ENCODE measurements around the gene GPATCH2L.

Gene GPATCH2L

GRCh38 chr14:76136476-76137110 is 15.1 kb upstream of the GPATCH2L start:
- DNase-seq (ENCODE audit: low read depth in 2 of 2): no peak

- DNase-seq (ENCODE audit: low read depth in 2 of 2): no peak
These were observed 13.5 kb upstream of the GPATCH2L start for GRCh38 chr14:76138119-76138757.

- DNase-seq (ENCODE audit: low read depth in 2 of 2): no peak
These were observed 12.7 kb upstream of the GPATCH2L start for GRCh38 chr14:76138758-76139723.

GRCh38 chr14:76143642-76144041 is 8.1 kb upstream of the GPATCH2L start:
- no peak for DNase-seq (ENCODE audit: low read depth in 2 of 2)

- no peak for DNase-seq (ENCODE audit: low read depth in 2 of 2)
These were observed 4.7 kb upstream of the GPATCH2L start for GRCh38 chr14:76146976-76147375.

- DNase-seq (ENCODE audit: low read depth in 2 of 2): no peak
These were observed 2.5 kb upstream of the GPATCH2L start for GRCh38 chr14:76149196-76149595.

- DNase-seq (ENCODE audit: low read depth in 2 of 2): peak; percentile 52 to 58
These were observed 585 bp downstream of the GPATCH2L start for GRCh38 chr14:76152333-76152681.

GRCh38 chr14:76153919-76154318 is 2.2 kb downstream of the GPATCH2L start:
- DNase-seq (ENCODE audit: low read depth in 2 of 2): no peak

- DNase-seq (ENCODE audit: low read depth in 2 of 2): no peak
These were observed 2.9 kb downstream of the GPATCH2L start for GRCh38 chr14:76154539-76155126.

GRCh38 chr14:76163668-76164363 is 12.1 kb downstream of the GPATCH2L start:
- DNase-seq (ENCODE audit: low read depth in 2 of 2): no peak

GRCh38 chr14:76168531-76168930 is 16.8 kb downstream of the GPATCH2L start:
- DNase-seq (ENCODE audit: low read depth in 2 of 2): no peak

- DNase-seq (ENCODE audit: low read depth in 2 of 2): no peak
These were observed 18.1 kb downstream of the GPATCH2L start for GRCh38 chr14:76169776-76170175.

- no peak for DNase-seq (ENCODE audit: low read depth in 2 of 2)
These were observed 23.3 kb downstream of the GPATCH2L start for GRCh38 chr14:76174982-76175381.

- no peak for DNase-seq (ENCODE audit: low read depth in 2 of 2)
These were observed 24.2 kb downstream of the GPATCH2L start for GRCh38 chr14:76175942-76176341.

GRCh38 chr14:76181546-76181945 is 29.8 kb downstream of the GPATCH2L start:
- no peak for DNase-seq (ENCODE audit: low read depth in 2 of 2)

- no peak for DNase-seq (ENCODE audit: low read depth in 2 of 2)
These were observed 34.7 kb downstream of the GPATCH2L start for GRCh38 chr14:76186308-76187027.

- no peak for DNase-seq (ENCODE audit: low read depth in 2 of 2)
These were observed 39.6 kb downstream of the GPATCH2L start for GRCh38 chr14:76191297-76191696.

- no peak for DNase-seq (ENCODE audit: low read depth in 2 of 2)
These were observed 42.0 kb downstream of the GPATCH2L start for GRCh38 chr14:76193696-76194095.

- DNase-seq (ENCODE audit: low read depth in 2 of 2): no peak
These were observed 42.6 kb downstream of the GPATCH2L start for GRCh38 chr14:76194327-76194726.

- no peak for DNase-seq (ENCODE audit: low read depth in 2 of 2)
These were observed 43.3 kb downstream of the GPATCH2L start for GRCh38 chr14:76195003-76195402.
